ENCODE results near the gene PIH1D2. TPM values are rescaled to one million over a fixed set of nuclear protein-coding genes. Genes with fewer than 3 reads are reported as not detected.
"Not testable (repeated sequence)": the region's sequence is repeated elsewhere in the genome, so short reads cannot be mapped to it uniquely, and the experiment has no call there.

PIH1D2 gene
- total RNA-seq, 1 donor from 2014 or later = 0.44 TPM

- DNase-seq = no peak
- POLR2A ChIA-PET = interaction anchor here (1.1 kb wide), 1 partner anchor 10 kb away, joined by 7 read pairs; no protein-coding TSS in a partner anchor
- Mint-ChIP-seq H3K4me3 (no peak overlapping the region), H3K27ac (no peak overlapping the region), H3K9me3 (no peaks in the 10 kb centered on the region), H3K36me3 (ENCODE audit: low read depth) (peaks cover 72% of the 10 kb centered on the region), H3K4me1 (no peaks in the 10 kb centered on the region), H3K27me3 (no peaks in the 10 kb centered on the region)
- CTCF ChIA-PET = no interaction called here
- no peak for TF ChIP-seq CTCF (IDR thresholded peaks at IDR 0.05)
- intact Hi-C loops (cut with micrococcal nuclease) = no loop called here
- ATAC-seq (ENCODE audit: low read depth) = no peak
Observed at GRCh38 chr11:112058103-112058502, 15.7 kb downstream of the PIH1D2 start.

- Mint-ChIP-seq H3K4me3 (no peak overlapping the region), H3K36me3 (ENCODE audit: low read depth) (peaks cover 69% of the 10 kb centered on the region), H3K4me1 (peaks cover 3% of the 10 kb centered on the region), H3K27ac (no peak overlapping the region), H3K9me3 (no peaks in the 10 kb centered on the region), H3K27me3 (no peaks in the 10 kb centered on the region)
- TF ChIP-seq CTCF (IDR thresholded peaks at IDR 0.05) = no peak
- CTCF ChIA-PET = no interaction called here
- intact Hi-C loops (cut with micrococcal nuclease) = no loop called here
- no peak for ATAC-seq (ENCODE audit: low read depth)
- DNase-seq = no peak
- POLR2A ChIA-PET = no interaction called here
Observed at GRCh38 chr11:112057170-112057569, 16.6 kb downstream of the PIH1D2 start.

GRCh38 chr11:112051768-112052167 is 22.0 kb downstream of the PIH1D2 start:
- Mint-ChIP-seq H3K36me3 (ENCODE audit: low read depth) (peaks cover 59% of the 10 kb centered on the region), H3K4me3 (peak overlapping the region; percentile 36), H3K27me3 (no peaks in the 10 kb centered on the region), H3K4me1 (peaks cover 56% of the 10 kb centered on the region), H3K27ac (peak overlapping the region; percentile 91), H3K9me3 (no peaks in the 10 kb centered on the region)
- ChIA-PET CTCF (no interaction called here), POLR2A (interaction anchor here (1.4 to 2.0 kb wide), 2 partner anchors 27 to 29 kb away, joined by 4 to 5 read pairs; partner anchors contain the start of gene DLAT)
- no peak for TF ChIP-seq CTCF (IDR thresholded peaks at IDR 0.05)
- intact Hi-C loops (cut with micrococcal nuclease) = loop anchor here (5.0 kb wide), 1 partner anchor 36 kb away; the partner anchor contains the start of genes SDHD and TIMM8B
- ATAC-seq (ENCODE audit: low read depth) = no peak
- DNase-seq = no peak

GRCh38 chr11:112050721-112051120 is 23.1 kb downstream of the PIH1D2 start:
- CTCF ChIA-PET = no interaction called here
- no peaks in the 10 kb centered on the region for H3K27me3 Mint-ChIP-seq
- peak overlapping the region; percentile 69 for H3K4me3 Mint-ChIP-seq
- H3K4me1 Mint-ChIP-seq = peaks cover 56% of the 10 kb centered on the region
- intact Hi-C loops (cut with micrococcal nuclease) = loop anchor here (5.0 kb wide), 1 partner anchor 37 kb away; the partner anchor contains the start of genes SDHD and TIMM8B
- H3K36me3 Mint-ChIP-seq (ENCODE audit: low read depth) = peaks cover 61% of the 10 kb centered on the region
- DNase-seq = no peak
- peak overlapping the region; percentile 91 for H3K27ac Mint-ChIP-seq
- TF ChIP-seq CTCF (IDR thresholded peaks at IDR 0.05) = no peak
- ATAC-seq (ENCODE audit: low read depth) = peak; percentile 64
- no peaks in the 10 kb centered on the region for H3K9me3 Mint-ChIP-seq
- POLR2A ChIA-PET = interaction anchor here (1.3 to 2.0 kb wide), 5 partner anchors 10 to 35 kb away, joined by 3 to 5 read pairs (median 4); partner anchors contain the start of genes DLAT, SDHD and TIMM8B

DNA sequence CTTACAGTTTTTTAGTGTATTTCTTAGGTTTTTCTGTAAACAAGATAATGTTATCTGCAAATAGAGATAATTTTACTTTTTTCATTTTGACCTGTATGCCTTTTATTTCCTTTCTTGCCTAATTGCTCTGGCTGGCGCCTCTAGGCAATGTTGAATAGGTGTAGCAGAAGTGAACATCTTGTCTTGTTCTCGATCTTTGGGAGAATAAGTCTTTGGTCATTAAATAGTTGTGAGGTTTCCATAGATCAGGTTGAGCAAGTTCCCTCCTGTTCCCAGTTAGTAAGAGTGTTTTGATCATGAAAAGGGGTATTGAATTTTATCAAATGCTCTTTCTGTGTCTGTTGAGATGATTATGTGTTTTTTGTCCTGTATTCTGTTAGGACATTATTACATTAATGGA is 24.0 kb downstream of the PIH1D2 start:
- POLR2A ChIA-PET = interaction anchor here (1.3 to 2.0 kb wide), 4 partner anchors 9 to 36 kb away, joined by 3 to 5 read pairs (median 4); partner anchors contain the start of genes DLAT, SDHD and TIMM8B
- DNase-seq (no peak), ATAC-seq (ENCODE audit: low read depth) (no peak)
- Mint-ChIP-seq H3K27ac (peak overlapping the region; percentile 25), H3K4me3 (no peak overlapping the region), H3K9me3 (no peaks in the 10 kb centered on the region), H3K27me3 (no peaks in the 10 kb centered on the region), H3K4me1 (peaks cover 56% of the 10 kb centered on the region), H3K36me3 (ENCODE audit: low read depth) (peaks cover 65% of the 10 kb centered on the region)
- intact Hi-C loops (cut with micrococcal nuclease) = loop anchor here (5.0 kb wide), 1 partner anchor 38 kb away; the partner anchor contains the start of genes SDHD and TIMM8B
- TF ChIP-seq CTCF (IDR thresholded peaks at IDR 0.05) = no peak
- CTCF ChIA-PET = no interaction called here

- Mint-ChIP-seq H3K4me1 (peaks cover 56% of the 10 kb centered on the region), H3K36me3 (ENCODE audit: low read depth) (peaks cover 69% of the 10 kb centered on the region), H3K27ac (peak overlapping the region; percentile 83), H3K4me3 (peak overlapping the region; percentile 54)
- POLR2A ChIA-PET = interaction anchor here (0.6 to 1.9 kb wide), 6 partner anchors 17 to 135 kb away, joined by 3 to 12 read pairs (median 6); partner anchors contain the start of genes DLAT, SDHD and TIMM8B
- ATAC-seq (ENCODE audit: low read depth) = peak; percentile 53
- H3K27me3 Mint-ChIP-seq, H3K9me3 Mint-ChIP-seq, CTCF ChIA-PET, DNase-seq: not testable (repeated sequence)
- intact Hi-C loops (cut with micrococcal nuclease) = loop anchor here (1.0 kb wide), 3 partner anchors 24 to 121 kb away; partner anchors contain the start of genes NKAPD1 and PIH1D2
Observed at GRCh38 chr11:112048256-112048655, 25.6 kb downstream of the PIH1D2 start.

- intact Hi-C loops (cut with micrococcal nuclease); H3K27me3 Mint-ChIP-seq; DNase-seq; CTCF ChIA-PET; ATAC-seq (ENCODE audit: low read depth); POLR2A ChIA-PET; H3K9me3 Mint-ChIP-seq; H3K4me3 Mint-ChIP-seq: not testable (repeated sequence)
- Mint-ChIP-seq H3K27ac (peak overlapping the region; percentile 61), H3K4me1 (peaks cover 48% of the 10 kb centered on the region), H3K36me3 (ENCODE audit: low read depth) (peaks cover 65% of the 10 kb centered on the region)
Observed at GRCh38 chr11:112046647-112047046, 27.2 kb downstream of the PIH1D2 start.
